SK-N-SH (cell line): ENCODE results near the gene VSIG8. TPM values are rescaled to one million over a fixed set of nuclear protein-coding genes. Genes with fewer than 3 reads are reported as not detected.

Experiments
- CTCF ChIA-PET: fragments of 300-600, 350-600 bp; formaldehyde crosslinking; extraction: SDS; loops from one replicate; lab custom pipeline; 2021; lab: Yijun Ruan, JAX
- POLR2A ChIA-PET: fragments of 350-600 bp; sonication (Branson Sonifier 250); formaldehyde crosslinking; extraction: SDS; loops from one replicate; lab custom pipeline; 2020; ENCODE audit warnings: antibody characterized with exemption, inconsistent platforms; lab: Yijun Ruan, JAX
- DNase-seq: peaks from one replicate; pipeline ENCODE4 v3.0.0; 2012
- H2AFZ ChIP-seq: fragments of 200-600 bp; sonication (generic); 2 replicates; pipeline ENCODE4 v1.8.1; 2016; ENCODE audit warnings: antibody characterized with exemption, mild to moderate bottlenecking, low read depth
- H3F3A ChIP-seq: fragments of 200-600 bp; sonication (generic); replicated peaks from 2 replicates; pipeline ENCODE3; 2016; ENCODE audit warnings: antibody characterized with exemption, mild to moderate bottlenecking; ENCODE audit not compliant: insufficient read depth
- H3K27ac ChIP-seq, 2 experiments: fragments of 200-500 bp in 1 of 2; fragments of 200-600 bp in 1 of 2; sonication (Bioruptor generic) in 1 of 2; sonication (generic), shearing (Covaris generic) in 1 of 2; 2 replicates each; pipeline versions ENCODE4 v1.5.1 to v1.6.1; 2014 to 2016; ENCODE audit warnings: low read depth in 2 of 2, inconsistent platforms in 1 of 2, low read length in 1 of 2, mild to moderate bottlenecking in 1 of 2, mixed read lengths in 1 of 2
- H3K27me3 ChIP-seq: fragments of 200-600 bp; sonication (generic), shearing (Covaris generic); 2 replicates; pipeline ENCODE4 v1.6.1; 2016; ENCODE audit warnings: mixed run types; ENCODE audit not compliant: insufficient read depth
- H3K36me3 ChIP-seq, 2 experiments: fragments of 200-500 bp in 1 of 2; fragments of 200-600 bp in 1 of 2; sonication (Bioruptor generic) in 1 of 2; sonication (generic) in 1 of 2; replicated peaks in 1 of 2; 2 replicates each; pipeline versions ENCODE3 to v1.5.1; 2014 to 2016; ENCODE audit warnings: low read length in 1 of 2, mild to moderate bottlenecking in 1 of 2; ENCODE audit not compliant: insufficient read depth in 2 of 2, control insufficient read depth in 1 of 2
- H3K4me1 ChIP-seq, 2 experiments: fragments of 200-500 bp in 1 of 2; fragments of 200-600 bp in 1 of 2; sonication (Bioruptor generic) in 1 of 2; sonication (generic), shearing (Covaris generic) in 1 of 2; 2 replicates each; pipeline versions ENCODE4 v1.5.1 to v1.6.1; 2014 to 2016; ENCODE audit warnings: low read depth in 1 of 2, low read length in 1 of 2, mixed run types in 1 of 2; ENCODE audit not compliant: insufficient read depth in 2 of 2, control insufficient read depth in 1 of 2
- H3K4me2 ChIP-seq: fragments of 200-600 bp; sonication (generic), shearing (Covaris generic); 2 replicates; pipeline ENCODE4 v1.6.1; 2017; ENCODE audit warnings: mixed run types
- H3K4me3 ChIP-seq, 2 experiments: fragments of 200-500 bp in 1 of 2; fragments of 200-600 bp in 1 of 2; sonication (Bioruptor generic) in 1 of 2; sonication (generic), shearing (Covaris generic) in 1 of 2; 2 replicates each; pipeline versions ENCODE4 v1.5.1 to v1.8.1; 2014 to 2016; ENCODE audit warnings: low read depth in 2 of 2, inconsistent platforms in 1 of 2, low read length in 1 of 2, mild to moderate bottlenecking in 1 of 2, mixed read lengths in 1 of 2, moderate library complexity in 1 of 2
- H3K79me2 ChIP-seq: fragments of 200-600 bp; sonication (generic); 2 replicates; pipeline ENCODE4 v1.8.1; 2017; ENCODE audit warnings: mild to moderate bottlenecking; ENCODE audit not compliant: insufficient read depth
- H3K9ac ChIP-seq: fragments of 200-600 bp; sonication (generic); 2 replicates; pipeline ENCODE4 v1.6.1; 2017; ENCODE audit warnings: mixed run types
- H3K9me2 ChIP-seq: fragments of 200-600 bp; sonication (generic); 2 replicates; pipeline ENCODE4 v1.6.1; 2017; ENCODE audit warnings: mixed run types
- H3K9me3 ChIP-seq: fragments of 200-600 bp; sonication (generic); 2 replicates; pipeline ENCODE4 v1.6.1; 2017; ENCODE audit warnings: mixed run types, mild to moderate bottlenecking, moderate library complexity
- H4K20me1 ChIP-seq: fragments of 200-600 bp; sonication (generic); 2 replicates; pipeline ENCODE4 v1.6.1; 2017; ENCODE audit warnings: mild to moderate bottlenecking, mixed run types; ENCODE audit not compliant: insufficient read depth
- GATA2 ChIP-seq: sonication (generic); formaldehyde crosslinking; IDR thresholded peaks from 2 replicates; pipeline ENCODE4 v1.5.0; 2020; ENCODE audit warnings: mild to moderate bottlenecking, missing genetic modification reagents
- IRF3 ChIP-seq: fragments of 150-350 bp; IDR thresholded peaks from 2 replicates; pipeline ENCODE4 v1.6.1; 2016; ENCODE audit warnings: mild to moderate bottlenecking, low read depth, low read length
- JUND ChIP-seq: IDR thresholded peaks from 2 replicates; pipeline ENCODE4 v1.4.0; 2012
- MXI1 ChIP-seq: IDR thresholded peaks from 2 replicates; pipeline ENCODE4 v1.6.1; 2012; ENCODE audit warnings: mild to moderate bottlenecking, low read depth, low read length, improper control_type of control experiment
- RCOR1 ChIP-seq: fragments of 150-350 bp; IDR thresholded peaks from 2 replicates; pipeline ENCODE4 v1.6.1; 2017; ENCODE audit warnings: antibody characterized with exemption, low read length
- REST ChIP-seq: IDR thresholded peaks from 2 replicates; pipeline ENCODE4 v1.6.1; 2012; ENCODE audit warnings: mild to moderate bottlenecking, low read depth, low read length, moderate library complexity
- RXRA ChIP-seq: IDR thresholded peaks from 2 replicates; pipeline ENCODE4 v1.4.0; 2012; ENCODE audit warnings: low read depth, mild to moderate bottlenecking, borderline replicate concordance
- SMC3 ChIP-seq: IDR thresholded peaks from 2 replicates; pipeline ENCODE4 v1.6.1; 2012; ENCODE audit warnings: low read depth, low read length, improper control_type of control experiment
- TAF1 ChIP-seq: IDR thresholded peaks from 2 replicates; pipeline ENCODE4 v1.6.1; 2012; ENCODE audit warnings: low read depth, mild to moderate bottlenecking, low read length, moderate library complexity, borderline replicate concordance
- TCF12 ChIP-seq: IDR thresholded peaks from 2 replicates; pipeline ENCODE4 v1.4.0; 2012
- USF2 ChIP-seq: fragments of 150-350 bp; IDR thresholded peaks from 2 replicates; pipeline ENCODE4 v1.6.1; 2017; ENCODE audit warnings: antibody characterized with exemption, low read length, low read depth, borderline replicate concordance
- YY1 ChIP-seq: IDR thresholded peaks from 2 replicates; pipeline ENCODE4 v1.4.0; 2012; ENCODE audit warnings: low read depth, mild to moderate bottlenecking
- ZBTB33 ChIP-seq: IDR thresholded peaks from 2 replicates; pipeline ENCODE4 v1.4.0; 2012; ENCODE audit warnings: low read depth, borderline replicate concordance
- WGBS: methylation state at CpG from one replicate; pipeline ENCODE4 v1.1.6; 2017; ENCODE audit warnings: low lambda C conversion rate; 5-methylcytosine and 5-hydroxymethylcytosine counted together
- polyA plus RNA-seq, 3 experiments: library from polyadenylated mRNA; depleted of rRNA; stranded (reverse); fragments of >200 nt; gene quantifications; 2 replicates each; pipeline ENCODE4 v1.2.3, GENCODE V29; 2012

The VSIG8 gene
- polyA plus RNA-seq, 1 of the 3 experiments (the other 2 are of a cell fraction): not detected

GRCh38 chr1:159855709-159856108 is 6.7 kb downstream of the VSIG8 start (continued):
- TF ChIP-seq REST (no peak), TCF12 (no peak), TAF1 (no peak), IRF3 (no peak), ZBTB33 (no peak), JUND (no peak)

- Histone ChIP-seq H4K20me1 (no peaks in the 10 kb centered on the region), H3K4me1 (peaks cover 6 to 10% of the 10 kb centered on the region in 2 experiments; a peak in 2 of 4 replicates)
- DNase-seq: peak; percentile 88
- TF ChIP-seq YY1 (no peak), USF2 (no peak), TCF12 (no peak), MXI1 (no peak), SMC3 (no peak), JUND (no peak), RCOR1 (no peak), GATA2 (CRISPR knock-in tag) (no peak), RXRA (no peak)
- TF ChIP-seq, all 33 proteins: peak for 0
- Histone ChIP-seq H3K9me3 (no peaks in the 10 kb centered on the region), H3K4me2 (peak overlapping the region; percentile 71), H2AFZ (peak overlapping the region; percentile 19), H3K79me2 (no peaks in the 10 kb centered on the region), H3K9ac (peak overlapping the region; percentile 59), H3K4me3 (peak overlapping the region; percentile 36 to 49; a peak in 2 of 4 replicates), H3K27me3 (no peaks in the 10 kb centered on the region), H3K36me3 (no peaks in the 10 kb centered on the region), H3K9me2 (no peaks in the 10 kb centered on the region), H3K27ac (peak overlapping the region in 1 of 2 experiments; percentile 56; a peak in 2 of 4 replicates), H3F3A (peaks cover 14% of the 10 kb centered on the region)
- POLR2A ChIA-PET: no interaction called here
- CTCF ChIA-PET: interaction anchor here (0.8 to 1.9 kb wide), 3 partner anchors 33 to 38 kb away, joined by 3 to 7 read pairs (median 4); no protein-coding TSS in a partner anchor
- WGBS: 58% methylated on average over 6 of the region's 59 CpGs
These were observed 7.7 kb downstream of the VSIG8 start for GRCh38 chr1:159854693-159855192.
